Fibroblast of upper back skin (primary cell): Measurements from ENCODE around the gene FLOT2.
"Not testable (repeated sequence)": the region's sequence is repeated elsewhere in the genome, so short reads cannot be mapped to it uniquely, and the experiment has no call there.

ENCODE experiments used
- DNase-seq: peaks from one replicate; pipeline ENCODE4 v3.0.0-alpha.2; 2013

The FLOT2 gene

DNA sequence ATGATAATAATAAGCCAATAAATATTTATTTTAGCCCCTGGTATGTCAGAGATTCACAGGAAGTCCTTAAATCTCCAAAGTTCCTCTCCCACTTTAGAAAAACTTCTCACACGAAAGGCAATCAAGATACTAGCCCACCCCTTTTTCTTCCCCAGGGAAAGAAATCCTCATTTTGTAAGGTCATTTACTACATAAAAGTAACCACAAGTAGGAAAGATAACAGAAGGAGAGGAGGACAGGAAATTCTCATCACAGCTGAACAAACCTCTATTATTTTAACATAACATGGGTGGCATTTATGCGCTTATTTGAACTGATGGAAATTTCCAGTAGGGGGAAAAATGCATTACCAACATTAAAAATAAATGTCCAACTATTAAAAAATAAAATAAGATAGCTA lies 58.3 kb downstream of the FLOT2 start:
- no peak for DNase-seq

DNA sequence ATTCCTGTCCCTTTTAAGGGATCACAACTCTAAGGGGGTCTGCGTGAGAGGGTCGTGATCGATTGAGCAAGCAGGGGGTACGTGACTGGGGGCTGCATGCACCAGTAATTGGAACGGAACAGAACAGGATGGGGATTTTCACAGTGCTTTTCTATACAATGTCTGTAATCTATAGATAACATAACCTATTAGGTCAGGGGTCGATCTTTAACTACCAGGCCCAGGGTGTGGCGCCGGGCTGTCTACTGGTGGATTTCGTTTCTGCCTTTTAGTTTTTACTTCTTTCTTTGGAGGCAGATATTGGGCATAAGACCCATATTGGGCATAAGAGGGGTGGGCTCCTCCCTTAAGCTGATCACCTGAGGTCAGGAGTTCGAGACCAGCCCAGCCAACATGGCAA lies 61.0 kb downstream of the FLOT2 start:
- not testable (repeated sequence) for DNase-seq

DNA sequence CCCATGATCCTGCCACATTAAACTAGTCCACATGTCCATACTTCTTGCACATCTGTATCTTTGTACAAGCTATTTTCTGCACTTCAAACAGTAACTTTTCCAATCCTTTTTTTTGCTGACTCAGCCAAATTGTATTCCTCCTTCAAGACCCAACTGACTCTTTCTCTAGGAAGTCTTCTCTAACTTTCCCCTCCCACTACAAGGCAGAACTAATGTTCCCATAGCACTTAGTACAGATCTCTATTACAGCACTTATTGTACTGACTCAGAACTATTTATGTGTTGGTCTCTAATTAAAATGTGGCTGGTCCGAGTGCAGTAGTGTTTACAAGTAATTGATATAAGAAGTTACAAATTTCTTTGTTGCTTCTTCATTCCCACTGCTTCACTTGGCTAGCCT lies 63.1 kb downstream of the FLOT2 start:
- DNase-seq: no peak
